Measurements from ENCODE around the gene IGFBPL1. TPM values are rescaled to one million over a fixed set of nuclear protein-coding genes. Genes with fewer than 3 reads are reported as not detected.

IGFBPL1 gene
- total RNA-seq, 1 donor from 2014 or later = not detected

DNA sequence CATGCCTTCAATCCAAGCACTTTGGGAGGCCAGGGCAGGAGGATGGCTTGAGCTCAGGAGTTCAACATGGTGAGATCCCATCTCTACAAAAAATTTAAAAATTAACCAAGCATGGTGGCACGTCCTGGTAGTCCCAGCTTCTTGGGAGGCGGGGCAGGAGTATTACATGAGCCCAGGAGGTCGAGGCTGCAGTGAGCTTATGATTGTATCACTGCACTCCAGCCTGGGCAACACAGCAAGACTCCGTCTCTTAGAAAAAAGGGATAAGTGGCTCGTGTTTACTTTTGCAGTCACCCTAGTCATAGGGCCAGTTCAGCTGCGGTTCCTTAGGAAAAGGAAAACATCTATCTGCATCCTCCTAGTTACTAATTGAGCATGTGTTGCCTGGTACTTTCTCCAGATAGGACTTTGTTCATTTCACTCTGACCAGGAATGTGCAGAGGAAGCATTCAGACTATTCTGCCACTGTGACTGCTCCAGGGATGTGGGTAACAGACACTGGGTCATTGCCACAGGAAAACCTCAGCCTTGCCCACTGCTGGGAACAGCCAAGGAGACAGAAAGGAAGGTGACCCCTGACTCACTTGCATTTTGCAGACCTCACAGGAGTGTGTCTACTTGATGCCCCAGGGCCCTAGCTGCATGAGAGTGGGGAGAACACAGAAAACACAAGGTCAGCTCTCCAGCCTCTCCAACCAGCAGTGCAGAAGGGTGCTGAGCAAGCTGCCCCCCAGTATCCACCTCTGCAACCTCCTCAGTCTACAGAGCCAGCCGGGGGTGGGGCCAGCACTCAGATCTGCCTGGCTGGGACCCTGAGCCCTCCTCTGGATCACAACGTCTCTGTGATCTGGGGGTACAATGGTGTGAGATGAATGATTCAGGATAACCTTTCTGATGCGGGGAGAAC lies 65.6 kb downstream of the IGFBPL1 start:
- no peak for DNase-seq (ENCODE audit: low spot score)

GRCh38 chr9:38357350-38358114 lies 66.7 kb downstream of the IGFBPL1 start:
- ATAC-seq (no peak), DNase-seq (ENCODE audit: low spot score) (no peak)

More for the DNA sequence above, 65.6 kb downstream of the IGFBPL1 start:
- no peak for ATAC-seq

DNA sequence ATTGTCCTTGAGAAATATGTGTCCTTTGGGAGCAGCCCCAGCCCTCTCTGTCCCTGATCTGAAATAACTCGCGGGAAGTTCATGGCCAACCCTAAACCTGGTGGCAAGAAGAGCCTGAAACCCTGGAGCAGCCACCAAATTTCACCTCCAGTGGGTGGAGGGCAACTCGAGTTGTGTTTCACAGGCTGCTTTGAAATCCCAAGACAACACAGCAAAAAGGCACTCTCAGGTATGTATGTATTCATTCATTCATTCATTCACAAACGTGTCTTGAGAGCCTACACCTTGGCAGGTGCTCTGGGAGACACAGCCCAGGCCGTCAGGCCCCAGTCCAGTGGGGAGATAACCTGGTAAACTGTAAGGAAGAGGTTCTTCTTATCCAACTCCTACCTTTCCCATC lies 67.4 kb downstream of the IGFBPL1 start:
- ATAC-seq = no peak

More for the DNA sequence above, 67.4 kb downstream of the IGFBPL1 start:
- DNase-seq (ENCODE audit: low spot score) = no peak

Other genes starting within 250 kb of the IGFBPL1 start
- gene ALDH1B1, start 31.8 kb downstream of the IGFBPL1 start, total RNA-seq = 53.7 TPM
- 1.6 TPM for gene ANKRD18A, start 196.1 kb upstream of the IGFBPL1 start, total RNA-seq

Measured in left lobe of liver (tissue), 2 donors.